Measurements from ENCODE around the gene PMS2.

Gene PMS2

GRCh38 chr7:6049780-6050179 lies 40.9 kb upstream of the PMS2 start:
- no peak overlapping the region for H2AFZ ChIP-seq (ENCODE audit: low read depth, low read length)
- peaks cover 4% of the 10 kb centered on the region; the same call in 1 of the 2 replicates for H3K4me1 ChIP-seq (ENCODE audit: low read length)
- peaks cover 16% of the 10 kb centered on the region for H3K36me3 ChIP-seq (replicated peaks; ENCODE audit: low read depth, low read length)
- TF ChIP-seq CTCF (IDR thresholded peaks at IDR 0.05; ENCODE audit: low read depth, low read length) (no peak), EZH2phosphoT487 (IDR thresholded peaks at IDR 0.05; ENCODE audit: low read depth) (no peak)
- H3K27me3 ChIP-seq (ENCODE audit: low read depth, low read length): no peaks in the 10 kb centered on the region
- no peak overlapping the region for H3K9ac ChIP-seq (ENCODE audit: low read length)
- no peak overlapping the region for H3K4me2 ChIP-seq (ENCODE audit: low read length)
- H3K79me2 ChIP-seq (ENCODE audit: low read length): 0 out of 2 replicates have a peak, but pooled peaks cover 2% of the 10 kb centered on the region
- H3K27ac ChIP-seq (ENCODE audit: low read length): no peak overlapping the region
- H3K9me3 ChIP-seq (ENCODE audit: insufficient read depth, low read length): no peaks in the 10 kb centered on the region
- no peak overlapping the region for H3K4me3 ChIP-seq (ENCODE audit: low read length)
- H4K20me1 ChIP-seq (ENCODE audit: insufficient read depth, low read length): no peaks in the 10 kb centered on the region

GRCh38 chr7:6035686-6036085 lies 26.8 kb upstream of the PMS2 start:
- H3K36me3 ChIP-seq (replicated peaks; ENCODE audit: low read depth, low read length): peaks cover 30% of the 10 kb centered on the region
- no peaks in the 10 kb centered on the region for H3K27me3 ChIP-seq (ENCODE audit: low read depth, low read length)
- no peak overlapping the region for H3K27ac ChIP-seq (ENCODE audit: low read length)
- no peak overlapping the region for H3K9ac ChIP-seq (ENCODE audit: low read length)
- H3K4me1 ChIP-seq (ENCODE audit: low read length): no peaks in the 10 kb centered on the region
- no peak overlapping the region for H3K4me2 ChIP-seq (ENCODE audit: low read length)
- no peak overlapping the region for H3K4me3 ChIP-seq (ENCODE audit: low read length)
- H4K20me1 ChIP-seq (ENCODE audit: insufficient read depth, low read length): no peaks in the 10 kb centered on the region
- H3K9me3 ChIP-seq (ENCODE audit: insufficient read depth, low read length): no peaks in the 10 kb centered on the region
- peaks cover 8% of the 10 kb centered on the region; the same call in 1 of the 2 replicates for H3K79me2 ChIP-seq (ENCODE audit: low read length)
- no peak overlapping the region for H2AFZ ChIP-seq (ENCODE audit: low read depth, low read length)
- TF ChIP-seq CTCF (IDR thresholded peaks at IDR 0.05; ENCODE audit: low read depth, low read length): no peak
- TF ChIP-seq EZH2phosphoT487 (IDR thresholded peaks at IDR 0.05; ENCODE audit: low read depth): no peak

GRCh38 chr7:6035165-6035564 lies 26.3 kb upstream of the PMS2 start:
- H3K4me2 ChIP-seq (ENCODE audit: low read length): no peak overlapping the region
- H3K36me3 ChIP-seq (replicated peaks; ENCODE audit: low read depth, low read length): peaks cover 25% of the 10 kb centered on the region
- H3K4me1 ChIP-seq (ENCODE audit: low read length): no peaks in the 10 kb centered on the region
- no peak overlapping the region for H2AFZ ChIP-seq (ENCODE audit: low read depth, low read length)
- H3K27ac ChIP-seq (ENCODE audit: low read length): no peak overlapping the region
- TF ChIP-seq EZH2phosphoT487 (IDR thresholded peaks at IDR 0.05; ENCODE audit: low read depth) (no peak), CTCF (IDR thresholded peaks at IDR 0.05; ENCODE audit: low read depth, low read length) (no peak)
- no peaks in the 10 kb centered on the region for H3K27me3 ChIP-seq (ENCODE audit: low read depth, low read length)
- H4K20me1 ChIP-seq (ENCODE audit: insufficient read depth, low read length): no peaks in the 10 kb centered on the region
- H3K9me3 ChIP-seq (ENCODE audit: insufficient read depth, low read length): no peaks in the 10 kb centered on the region
- H3K4me3 ChIP-seq (ENCODE audit: low read length): no peak overlapping the region
- no peak overlapping the region for H3K9ac ChIP-seq (ENCODE audit: low read length)
- H3K79me2 ChIP-seq (ENCODE audit: low read length): peaks cover 8% of the 10 kb centered on the region; the same call in 1 of the 2 replicates

- H3K79me2 ChIP-seq (ENCODE audit: low read length): peaks cover 8% of the 10 kb centered on the region; the same call in 1 of the 2 replicates
- H3K9me3 ChIP-seq (ENCODE audit: insufficient read depth, low read length): no peaks in the 10 kb centered on the region
- H3K27me3 ChIP-seq (ENCODE audit: low read depth, low read length): no peaks in the 10 kb centered on the region
- no peak overlapping the region for H2AFZ ChIP-seq (ENCODE audit: low read depth, low read length)
- no peak overlapping the region for H3K9ac ChIP-seq (ENCODE audit: low read length)
- H3K27ac ChIP-seq (ENCODE audit: low read length): no peak overlapping the region
- H3K4me1 ChIP-seq (ENCODE audit: low read length): no peaks in the 10 kb centered on the region
- TF ChIP-seq EZH2phosphoT487 (IDR thresholded peaks at IDR 0.05; ENCODE audit: low read depth) (no peak), CTCF (IDR thresholded peaks at IDR 0.05; ENCODE audit: low read depth, low read length) (no peak)
- H3K4me2 ChIP-seq (ENCODE audit: low read length): no peak overlapping the region
- no peaks in the 10 kb centered on the region for H4K20me1 ChIP-seq (ENCODE audit: insufficient read depth, low read length)
- peaks cover 27% of the 10 kb centered on the region for H3K36me3 ChIP-seq (replicated peaks; ENCODE audit: low read depth, low read length)
- H3K4me3 ChIP-seq (ENCODE audit: low read length): no peak overlapping the region
Measured at GRCh38 chr7:6032641-6033040, 23.8 kb upstream of the PMS2 start.

All from OCI-LY3 (cell line).